ENCODE results near the gene TRIM24. TPM values are rescaled to one million over a fixed set of nuclear protein-coding genes. Genes with fewer than 3 reads are reported as not detected.

The TRIM24 gene
- total and polyA plus RNA-seq, 9 donors: 17.0 to 55.6 (median 32.7) TPM

GRCh38 chr7:138512092-138512858 is 52.2 kb downstream of the TRIM24 start:
- DNase-seq: no peak
- 98 to 100% (median 100%) methylated on average over 3 of the region's 3 CpGs for WGBS, 3 donors
- Histone ChIP-seq H3K27me3 (no peaks in the 10 kb centered on the region), H3K4me1 (ENCODE audit: insufficient read depth) (peaks cover 4% of the 10 kb centered on the region), H3K9me3 (peaks cover 0 to 3% of the 10 kb centered on the region in 2 donors), H3K36me3 (no peaks in the 10 kb centered on the region), H3K4me3 (no peak overlapping the region), H3K27ac (no peak overlapping the region)
- intact Hi-C loops (cut with DNase I): no loop called here
- TF ChIP-seq CTCF (IDR thresholded peaks at IDR 0.05) (no peak), EP300 (IDR thresholded peaks at IDR 0.05) (no peak), POLR2A (IDR thresholded peaks at IDR 0.05) (no peak)

- H3K27me3 ChIP-seq: no peaks in the 10 kb centered on the region
- peaks cover 4% of the 10 kb centered on the region for H3K4me1 ChIP-seq (ENCODE audit: insufficient read depth)
- no peaks in the 10 kb centered on the region for H3K36me3 ChIP-seq
- no peak for TF ChIP-seq CTCF (IDR thresholded peaks at IDR 0.05)
- no peak for TF ChIP-seq EP300 (IDR thresholded peaks at IDR 0.05)
- TF ChIP-seq POLR2A (IDR thresholded peaks at IDR 0.05): no peak
- no peak for DNase-seq
- peaks cover 0 to 3% of the 10 kb centered on the region in 2 donors for H3K9me3 ChIP-seq
- intact Hi-C loops (cut with DNase I): no loop called here
- H3K27ac ChIP-seq: no peak overlapping the region
- 89 to 100% (median 98%) methylated on average over 1 of the region's 1 CpG for WGBS, 3 donors
- no peak overlapping the region for H3K4me3 ChIP-seq
Measured at GRCh38 chr7:138512885-138513284, 52.8 kb downstream of the TRIM24 start.

GRCh38 chr7:138513344-138513871 is 53.3 kb downstream of the TRIM24 start:
- no peak for DNase-seq
- no peaks in the 10 kb centered on the region for H3K36me3 ChIP-seq
- intact Hi-C loops (cut with DNase I): no loop called here
- H3K27me3 ChIP-seq: no peaks in the 10 kb centered on the region
- no peak overlapping the region for H3K4me3 ChIP-seq
- H3K27ac ChIP-seq: no peak overlapping the region
- 92 to 95% (median 95%) methylated on average over 4 of the region's 4 CpGs for WGBS, 3 donors
- H3K4me1 ChIP-seq (ENCODE audit: insufficient read depth): peaks cover 4% of the 10 kb centered on the region
- peaks cover 0 to 3% of the 10 kb centered on the region in 2 donors for H3K9me3 ChIP-seq
- TF ChIP-seq POLR2A (IDR thresholded peaks at IDR 0.05): no peak
- no peak for TF ChIP-seq CTCF (IDR thresholded peaks at IDR 0.05)
- TF ChIP-seq EP300 (IDR thresholded peaks at IDR 0.05): no peak

GRCh38 chr7:138514044-138514443 is 54.0 kb downstream of the TRIM24 start:
- Histone ChIP-seq H3K9me3 (peaks cover 0 to 3% of the 10 kb centered on the region in 2 donors), H3K4me1 (ENCODE audit: insufficient read depth) (peaks cover 4% of the 10 kb centered on the region), H3K27me3 (no peaks in the 10 kb centered on the region), H3K4me3 (no peak overlapping the region), H3K36me3 (no peaks in the 10 kb centered on the region), H3K27ac (no peak overlapping the region)
- TF ChIP-seq POLR2A (IDR thresholded peaks at IDR 0.05) (no peak), EP300 (IDR thresholded peaks at IDR 0.05) (no peak), CTCF (IDR thresholded peaks at IDR 0.05) (no peak)
- intact Hi-C loops (cut with DNase I): no loop called here
- no peak for DNase-seq
- 59 to 64% (median 60%) methylated on average over 1 of the region's 1 CpG for WGBS, 3 donors

Data from ovary (tissue), 9 donors.